NCI-H1105 treated with DMSO at 0.1 percent for 48 hours (cell line): ENCODE measurements around the gene SH2D5.
A peak's percentile ranks its signal among the peaks of the same experiment; 100 is the strongest.
"Not testable (repeated sequence)": the region's sequence is repeated elsewhere in the genome, so short reads cannot be mapped to it uniquely, and the experiment has no call there.

ENCODE experiments used
- DNase-seq: peaks from one replicate; lab custom pipeline; 2025; lab: John Stamatoyannopoulos, UW

SH2D5 gene

DNA sequence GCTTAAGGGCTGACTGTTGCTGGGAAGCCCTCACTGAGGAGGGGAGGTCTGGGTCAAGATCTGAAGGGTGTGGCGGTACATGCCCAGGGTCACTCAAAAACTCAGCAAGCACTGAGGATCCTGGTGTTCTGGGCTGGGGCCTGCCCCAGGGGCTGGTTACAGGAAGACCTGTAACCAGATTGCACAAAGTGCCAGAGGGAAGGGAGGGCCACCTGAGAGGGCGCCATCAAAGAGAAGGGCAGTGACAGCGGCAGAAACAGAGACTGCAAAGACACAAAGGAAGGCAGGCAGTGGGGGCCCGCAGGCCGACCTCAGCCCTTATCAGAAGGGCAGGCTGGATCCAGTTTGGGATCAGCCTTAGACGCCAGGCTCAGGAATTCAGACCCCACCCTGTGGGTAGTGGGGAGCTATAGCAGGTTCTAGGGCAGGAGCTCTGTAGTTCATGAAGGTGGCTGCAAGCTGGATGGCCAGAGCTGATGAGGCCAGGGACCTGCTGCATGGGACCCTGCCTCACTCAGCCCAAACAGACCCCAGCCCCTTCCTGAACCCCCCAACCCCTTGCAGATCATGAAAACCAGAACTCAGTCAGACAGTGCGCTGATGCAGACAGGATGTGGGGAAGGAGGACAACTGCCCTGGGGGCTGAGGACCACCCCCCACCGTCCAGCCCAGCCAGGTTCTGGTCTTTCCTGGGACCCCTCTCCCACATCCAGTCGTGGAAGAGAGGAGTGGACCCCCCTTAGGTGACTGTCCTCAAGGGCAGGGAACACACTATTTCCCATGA is 3.9 kb downstream of the SH2D5 start:
- DNase-seq = no peak

DNA sequence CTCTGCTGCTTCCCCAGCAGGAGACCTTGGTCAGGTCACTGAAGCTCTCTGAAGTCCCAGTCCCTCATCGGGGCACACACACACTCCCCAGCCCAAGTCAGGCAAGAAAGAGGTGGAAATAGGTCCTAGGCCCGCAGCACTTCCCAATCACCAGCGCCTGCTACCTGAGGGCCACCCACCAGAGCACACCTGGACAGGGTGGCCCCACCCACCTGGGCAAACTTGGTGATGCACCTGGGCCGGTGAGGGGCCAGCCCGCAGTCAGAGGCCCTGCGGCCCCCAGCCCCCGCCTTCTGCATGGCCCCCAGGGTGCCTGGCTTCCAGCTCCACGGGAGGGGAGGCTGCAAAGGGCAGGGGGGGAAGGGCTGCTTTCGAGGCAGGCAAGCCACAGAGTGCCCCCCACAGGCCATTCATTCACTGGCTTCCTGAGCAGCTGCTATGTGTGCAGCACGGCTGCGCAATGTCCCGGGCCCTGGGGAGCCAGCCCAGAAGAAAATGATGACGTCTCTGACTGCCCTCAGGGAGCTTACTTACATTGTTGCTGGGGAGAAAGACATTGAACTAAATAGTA is 4.7 kb downstream of the SH2D5 start:
- DNase-seq = no peak

DNA sequence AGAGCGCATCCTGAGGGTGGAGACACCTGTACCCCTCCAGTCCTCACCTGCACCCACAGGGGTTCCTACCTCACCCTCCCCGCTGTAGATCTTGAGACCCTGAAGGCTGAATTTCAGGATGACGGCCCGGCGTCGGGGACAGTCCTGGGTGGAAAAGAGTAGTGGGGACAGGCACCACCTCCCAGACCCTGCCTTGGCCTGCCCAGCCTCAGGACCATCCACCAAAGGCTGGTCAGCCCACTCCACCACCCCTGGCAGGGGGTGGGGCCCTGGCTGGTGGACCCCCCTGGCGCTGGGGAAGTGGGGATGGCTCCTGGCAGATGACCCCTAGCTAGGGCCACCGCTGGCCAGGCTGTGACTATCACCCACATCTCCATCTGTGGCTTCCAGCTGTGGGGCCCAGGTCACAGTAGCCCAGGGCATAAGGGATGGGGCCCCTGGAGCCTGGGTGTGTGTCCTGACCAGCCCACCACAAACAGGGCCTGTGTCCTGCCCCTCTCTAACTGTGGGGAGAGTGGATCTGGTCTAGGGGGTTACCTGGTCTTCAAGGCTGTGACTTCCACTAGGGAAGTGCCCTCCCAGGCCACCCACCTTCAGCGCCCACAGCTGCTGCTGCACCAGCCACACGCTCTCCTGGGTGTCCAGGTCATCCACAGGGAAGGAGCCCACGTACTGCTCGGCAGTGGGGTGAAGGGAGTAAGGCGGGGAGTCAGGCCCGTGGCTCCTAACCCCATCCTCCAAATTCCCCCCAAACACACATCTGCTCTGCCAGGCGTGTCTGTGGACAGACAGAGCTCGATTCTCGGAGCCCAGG is 5.4 kb downstream of the SH2D5 start:
- DNase-seq = no peak

DNA sequence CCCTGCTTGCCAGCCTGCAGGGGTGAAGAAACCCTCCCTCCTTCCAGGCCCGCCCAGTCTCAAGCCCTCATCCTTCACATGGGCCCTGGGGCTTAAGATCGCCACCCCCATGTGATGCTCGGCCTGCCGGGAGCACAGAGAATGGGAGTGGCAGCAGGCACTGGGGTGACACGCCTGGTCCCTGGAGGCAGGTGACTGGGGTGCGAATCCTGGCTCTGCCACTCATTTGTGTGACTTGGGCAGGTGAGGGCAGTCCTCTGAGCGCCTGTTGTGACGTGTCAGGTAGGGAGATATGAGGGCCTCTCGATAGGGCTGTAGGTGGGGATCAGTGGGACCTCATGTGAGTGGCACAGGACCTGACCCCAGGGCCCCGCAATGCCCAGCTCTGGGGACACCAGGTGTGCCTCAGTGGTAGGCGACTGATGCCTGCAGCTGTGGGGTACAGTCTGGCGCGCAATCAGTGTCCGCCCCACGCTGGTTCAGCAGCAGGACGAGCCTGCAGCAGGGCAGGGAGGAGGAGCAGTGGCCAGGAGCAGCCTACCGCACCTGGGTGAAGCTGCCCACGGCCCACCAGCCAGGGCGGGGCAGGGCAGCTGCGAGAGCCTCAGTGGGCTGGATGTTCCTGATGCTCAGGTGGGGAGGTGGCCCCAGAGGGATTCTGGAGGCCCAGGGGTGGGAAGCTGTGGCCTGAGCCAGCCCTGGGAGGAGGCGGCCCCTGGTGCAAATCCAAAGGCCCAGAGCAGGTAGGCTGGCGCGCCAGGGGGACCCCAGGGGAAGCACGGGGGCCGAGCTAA is 6.2 kb downstream of the SH2D5 start:
- DNase-seq = no peak

DNA sequence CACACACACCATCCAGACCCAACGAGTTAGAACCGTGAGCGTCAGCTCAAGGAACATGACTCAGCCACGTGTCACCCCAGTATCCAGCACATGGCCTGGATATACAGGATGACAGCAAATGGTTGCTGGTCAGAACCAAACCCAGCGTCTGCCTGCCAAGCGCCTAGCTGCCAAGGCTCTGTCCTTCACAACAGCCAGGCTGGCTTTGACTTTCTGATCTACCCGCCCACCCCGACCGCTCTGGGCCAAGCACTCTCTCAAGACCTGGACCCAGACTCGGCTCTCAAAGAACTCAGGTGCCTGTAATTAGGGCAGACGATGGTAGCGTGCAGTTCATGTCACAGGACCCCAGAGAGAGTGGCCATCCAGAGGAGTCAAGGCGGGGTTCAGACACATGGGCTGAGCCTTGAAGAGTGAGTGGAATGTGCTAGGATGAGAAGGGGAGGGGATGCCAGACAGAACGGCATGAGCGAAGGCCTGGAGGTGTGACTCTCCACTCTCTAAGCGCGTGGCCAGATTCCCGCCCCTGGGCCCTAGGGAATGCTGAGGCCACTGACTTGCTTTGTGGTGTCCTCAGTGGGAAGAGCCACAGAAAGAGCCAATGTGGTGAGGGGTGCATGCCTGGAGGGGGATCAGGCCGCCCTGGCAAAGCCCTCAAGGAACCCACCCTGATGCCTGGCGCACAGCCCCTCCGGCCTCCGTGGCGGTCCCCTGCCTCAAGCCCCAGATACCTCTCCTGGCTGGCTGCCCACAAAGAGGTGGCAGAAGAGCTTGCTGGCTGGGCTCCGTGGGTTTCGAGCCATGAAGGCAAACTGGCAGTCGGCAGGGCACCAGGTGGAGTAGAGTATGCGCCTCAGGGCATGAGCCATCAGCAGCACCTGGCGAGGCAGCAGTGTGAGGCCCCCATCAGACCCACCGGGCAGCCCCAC is 7.0 kb downstream of the SH2D5 start:
- peak; percentile 94 for DNase-seq

DNA sequence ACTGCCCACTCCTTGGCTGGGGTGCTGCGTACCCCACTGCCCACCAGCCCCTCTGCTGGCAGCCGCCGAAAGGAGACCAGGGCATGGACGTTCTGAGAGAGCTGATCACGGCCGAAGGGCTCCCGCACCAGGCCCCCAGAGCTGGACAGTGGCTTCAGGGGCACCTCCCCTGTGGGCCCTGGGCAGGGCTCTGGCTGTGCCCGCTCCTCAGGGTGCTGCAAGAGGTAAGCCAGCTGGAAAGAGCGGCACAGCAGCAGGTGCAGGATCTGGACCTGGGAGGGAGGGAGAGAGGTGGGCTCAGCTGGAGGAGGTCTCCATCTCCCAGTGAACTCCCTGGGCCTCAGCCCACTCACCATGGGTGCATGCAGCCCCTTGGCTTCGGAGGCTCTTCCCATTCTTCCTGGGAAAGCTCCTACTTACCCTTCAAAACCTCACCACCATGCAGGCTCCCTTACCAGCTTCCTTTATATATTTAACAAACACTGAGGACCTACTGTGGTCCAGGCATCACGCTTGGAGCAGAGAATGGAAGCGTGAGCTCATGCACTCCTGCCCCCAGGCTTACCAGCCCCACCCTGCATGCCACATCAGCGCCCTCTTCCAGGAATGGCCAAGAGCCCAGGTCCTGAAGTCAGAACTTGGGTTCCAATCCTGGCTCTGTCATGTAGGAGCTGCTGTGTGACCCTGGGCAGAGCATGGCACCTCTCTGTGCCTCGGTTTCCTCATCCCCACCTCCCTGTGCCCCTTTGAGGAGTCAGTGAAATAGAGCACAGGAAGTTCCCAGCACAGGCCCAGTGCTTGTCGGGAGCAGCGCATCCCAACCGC is 7.9 kb downstream of the SH2D5 start:
- DNase-seq = no peak

DNA sequence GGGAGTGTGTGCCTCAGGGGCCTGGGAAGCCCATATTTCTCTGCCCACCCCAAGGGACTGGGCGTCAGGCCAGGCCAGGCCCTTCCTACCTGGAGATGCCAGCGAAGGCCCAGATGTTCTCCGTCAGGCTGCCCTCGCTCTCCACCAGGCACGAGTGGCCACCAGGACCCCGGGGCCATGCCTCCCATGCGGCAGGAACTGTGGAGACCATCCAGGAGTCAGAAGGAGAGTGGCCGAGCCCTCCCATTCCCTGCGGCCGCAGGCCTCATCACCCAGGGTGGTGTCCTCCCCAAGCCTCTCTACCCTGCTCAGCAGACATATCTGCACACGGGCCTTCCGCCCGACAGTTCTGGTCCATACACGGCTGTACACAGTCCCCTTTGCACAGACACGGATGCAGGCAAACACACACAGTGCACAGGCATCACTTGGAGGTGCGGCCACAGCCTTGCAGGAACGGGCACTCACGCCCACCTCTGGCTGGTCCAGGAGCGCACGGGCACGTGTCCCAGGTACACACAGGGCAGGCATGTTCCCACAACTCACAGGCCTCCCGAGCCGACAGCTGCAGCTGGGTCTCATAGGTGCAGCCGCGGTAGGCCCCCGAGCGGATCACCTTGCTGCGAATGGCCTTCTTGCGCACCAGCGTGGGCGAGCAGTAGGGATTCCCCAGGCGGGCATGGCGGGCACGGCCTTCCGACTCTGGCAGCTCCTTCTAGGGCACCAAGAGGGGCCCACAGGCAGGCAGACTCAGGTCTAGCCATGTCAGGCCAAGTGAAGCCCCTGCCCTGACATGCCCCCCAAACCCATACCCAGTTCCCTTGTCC is 8.8 kb downstream of the SH2D5 start:
- no peak for DNase-seq

DNA sequence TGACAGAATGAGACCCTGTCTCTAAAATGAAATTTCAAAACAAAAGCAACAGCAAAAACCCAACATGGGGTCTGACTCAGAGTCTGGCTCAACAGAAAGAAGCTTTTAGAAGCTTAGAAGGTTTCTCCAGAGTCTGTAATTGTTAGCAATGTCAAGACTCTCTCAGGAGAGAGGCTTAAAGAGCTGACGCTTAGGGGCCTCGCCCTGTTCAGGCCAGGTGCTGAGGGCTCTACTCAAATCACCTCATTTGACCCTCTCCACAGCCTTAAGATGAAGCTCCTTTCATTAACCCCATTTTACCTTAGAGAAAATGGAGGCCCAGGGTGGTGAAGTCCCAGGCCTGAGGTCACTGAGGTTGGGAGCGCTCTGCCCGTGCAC is 9.4 kb downstream of the SH2D5 start:
- DNase-seq = no peak

DNA sequence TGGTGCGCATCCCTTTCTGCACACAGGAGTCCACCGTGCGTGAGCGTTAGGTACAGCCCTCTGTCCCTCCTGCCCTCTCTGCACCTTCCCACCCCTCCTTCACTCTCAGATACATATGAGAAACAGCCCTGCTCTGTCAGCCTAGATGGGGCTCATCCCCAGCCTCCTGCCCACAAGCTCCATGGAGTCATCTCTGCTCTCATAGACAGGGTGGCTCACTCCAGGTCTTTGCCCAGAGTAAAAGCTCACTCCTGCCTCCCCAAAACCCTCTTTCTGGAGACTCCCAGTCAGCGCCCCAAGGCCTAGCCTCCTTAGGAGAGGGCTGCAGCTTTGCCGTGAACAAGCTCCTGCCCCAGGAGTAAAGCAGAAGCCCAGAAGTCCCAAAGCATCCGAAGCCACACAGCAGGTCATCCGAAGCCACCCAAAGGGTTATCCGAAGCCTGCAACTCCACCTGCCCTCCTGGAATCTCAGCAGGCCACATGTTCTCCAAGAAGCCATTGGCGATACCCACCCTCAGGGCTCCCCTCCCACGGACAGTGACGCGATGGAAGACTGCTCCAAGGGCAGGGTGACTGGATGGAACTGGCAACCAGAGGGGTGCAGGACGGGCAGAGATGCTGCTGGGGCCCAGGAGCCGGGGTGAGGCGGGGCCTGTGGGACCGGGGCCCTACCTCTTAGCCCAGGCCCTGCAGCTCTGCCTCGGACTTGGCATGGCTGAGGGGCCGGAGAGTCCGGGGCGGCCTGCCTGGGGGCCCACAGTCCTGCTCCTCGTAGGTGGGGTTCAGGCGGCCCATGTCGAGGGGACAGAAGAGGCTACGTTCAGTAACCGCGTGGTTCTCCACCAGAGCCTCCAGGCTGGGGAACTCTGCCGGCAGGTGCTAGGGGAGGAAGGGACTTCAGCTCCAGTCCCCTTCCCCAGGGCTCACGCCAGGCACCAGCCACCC is 11.1 kb downstream of the SH2D5 start:
- DNase-seq = no peak

DNA sequence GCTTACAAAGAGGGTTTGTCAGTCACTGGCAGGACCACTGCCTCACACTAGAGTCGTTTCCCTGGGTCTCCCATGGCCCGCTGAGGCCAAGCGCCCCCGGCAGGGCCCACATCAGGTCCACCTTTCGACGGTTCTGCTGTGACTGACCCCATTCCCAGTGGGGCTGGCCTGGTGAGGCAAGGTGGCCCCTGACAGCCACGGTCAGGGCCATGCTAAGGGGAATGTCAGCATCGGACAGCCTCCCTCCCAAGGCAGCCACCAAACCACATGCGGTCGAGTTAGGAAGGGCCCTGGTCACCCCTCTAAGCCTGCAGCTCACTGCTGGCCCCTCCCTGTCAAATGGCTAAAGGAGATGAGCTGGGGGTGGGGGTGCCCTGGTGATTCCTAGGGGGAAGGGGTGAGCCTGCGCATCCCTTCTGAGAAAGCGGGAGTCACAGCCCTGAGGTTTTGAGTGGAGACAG is 11.8 kb downstream of the SH2D5 start:
- DNase-seq = no peak

DNA sequence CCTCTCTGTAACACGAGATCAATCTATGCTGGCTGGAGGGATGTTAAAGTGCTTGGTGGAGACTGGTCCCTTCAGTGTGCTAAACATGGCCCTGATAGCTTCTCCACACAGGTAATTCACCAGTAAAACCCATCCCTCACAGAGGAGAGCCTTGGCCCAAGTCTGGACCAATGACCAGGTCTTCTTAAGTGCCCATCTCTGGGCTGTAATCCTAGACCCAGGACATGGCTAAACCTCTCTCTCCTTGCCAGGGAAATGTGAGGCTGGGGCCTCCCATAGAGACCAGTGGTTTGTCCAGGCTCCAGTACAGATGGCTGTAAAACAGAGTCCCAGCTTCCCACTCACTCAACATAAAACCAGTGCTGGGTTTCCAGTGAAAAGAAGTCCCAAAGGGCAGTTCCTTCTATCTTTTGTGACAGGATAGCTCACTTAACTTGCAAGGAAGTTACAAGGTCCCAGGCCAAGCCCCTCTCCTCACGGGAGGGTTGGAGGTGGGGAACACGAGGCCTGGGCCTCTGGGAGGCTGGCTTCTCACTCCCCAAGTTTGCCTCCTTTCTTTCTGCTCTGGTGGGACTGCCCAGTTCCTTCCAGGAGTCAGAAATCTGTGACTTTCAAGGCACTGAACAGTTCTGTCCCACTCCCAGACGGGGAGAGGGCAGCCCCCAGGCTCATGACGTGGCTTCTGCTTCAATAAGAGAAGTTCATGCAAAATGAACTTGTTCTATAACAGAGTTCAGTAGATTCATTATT is 12.5 kb downstream of the SH2D5 start:
- no peak for DNase-seq

DNA sequence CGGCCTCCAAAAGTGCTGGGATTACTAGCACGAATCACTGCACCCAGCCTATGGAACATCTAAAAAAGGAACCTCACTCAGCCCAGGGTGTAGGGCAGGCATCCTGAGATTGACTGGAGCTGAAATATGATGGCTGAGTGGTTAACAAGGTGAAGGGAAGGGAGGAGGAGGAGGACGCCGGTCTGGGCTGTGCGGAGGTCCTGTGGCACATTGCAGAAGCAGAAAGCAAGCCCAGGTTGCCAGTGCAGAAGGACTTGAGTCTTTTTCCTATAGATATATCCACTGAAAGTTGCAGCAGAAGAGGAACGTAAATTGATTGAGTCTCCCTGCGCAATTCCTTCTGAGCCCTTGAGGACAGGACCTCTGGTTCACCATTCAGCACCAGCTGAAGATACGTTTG is 13.2 kb downstream of the SH2D5 start:
- DNase-seq = no peak

DNA sequence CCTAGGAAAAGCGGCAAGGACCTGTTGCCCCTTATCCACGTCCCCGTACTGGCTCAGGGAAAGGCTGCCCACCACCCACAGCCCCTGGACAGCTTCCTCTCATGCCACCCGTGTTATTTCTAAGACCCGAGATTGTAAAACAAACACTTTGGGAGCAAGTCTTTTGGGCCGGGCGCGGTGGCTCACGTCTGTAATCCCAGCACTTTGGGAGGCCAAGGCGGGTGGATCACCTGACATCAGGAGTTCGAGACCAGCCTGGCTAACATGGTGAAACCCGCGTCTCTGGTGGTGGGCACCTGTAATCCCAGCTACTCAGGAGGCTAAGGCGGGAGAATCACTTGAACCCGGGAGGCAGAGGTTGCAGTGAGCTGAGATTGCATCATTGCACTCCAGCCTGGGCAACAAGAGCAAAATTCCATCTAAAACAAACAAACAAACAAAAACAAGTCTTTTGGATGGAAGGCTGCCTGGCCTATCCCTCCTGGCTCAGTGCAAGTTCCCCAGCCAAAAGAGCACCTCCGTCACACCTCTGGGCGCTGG is 14.1 kb downstream of the SH2D5 start:
- DNase-seq = not testable (repeated sequence)

DNA sequence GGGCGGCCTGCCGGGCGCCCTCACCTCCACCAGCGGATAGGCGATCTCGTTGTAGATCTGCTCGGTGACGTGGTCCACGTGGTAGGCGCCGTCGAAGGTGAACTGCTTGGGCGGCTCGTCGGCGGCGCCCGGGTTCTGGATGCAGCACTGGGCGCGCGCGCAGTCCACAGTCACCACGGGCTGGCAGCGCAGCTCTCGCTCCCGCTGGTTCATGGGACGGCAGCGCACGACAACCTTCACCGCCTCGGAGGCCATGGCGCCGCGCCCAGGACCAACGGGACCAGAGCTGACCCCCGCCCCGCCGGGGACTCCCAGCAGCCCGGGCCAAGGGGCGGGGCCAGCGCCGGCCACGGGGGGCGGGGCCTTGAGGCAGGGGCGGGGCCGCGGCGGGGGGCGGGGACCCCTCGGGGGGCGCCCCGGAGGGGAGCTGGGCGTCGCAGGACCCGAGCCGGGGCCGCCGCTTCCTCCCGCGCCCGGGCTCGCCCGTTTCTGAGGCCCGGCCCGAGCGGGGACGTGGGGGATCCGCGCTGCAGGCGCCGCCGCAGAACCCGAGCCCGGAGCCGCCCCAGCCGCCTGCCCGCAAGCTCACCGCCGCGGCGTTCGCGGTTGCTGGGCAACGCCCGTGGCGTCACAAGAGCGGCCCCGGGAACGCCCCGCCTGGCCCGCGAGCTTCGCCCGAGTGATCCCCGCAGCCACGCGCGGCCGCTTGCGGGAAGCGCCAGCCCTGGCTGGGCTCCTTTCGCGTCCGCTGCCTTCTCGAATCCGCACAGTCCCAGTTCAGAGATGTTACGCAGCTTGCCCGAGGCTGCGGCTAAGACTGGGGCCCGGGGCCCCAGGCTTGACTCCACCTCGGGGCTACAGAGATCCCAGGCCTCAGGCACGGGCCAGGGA is 14.8 kb downstream of the SH2D5 start, which contains the start of gene KIF17:
Gene KIF17, minus strand, starts transcription at position 556 of the 891 bp plus-strand sequence. Its CDS starts 301 bp downstream, at position 255.
- DNase-seq = peak; percentile 44

DNA sequence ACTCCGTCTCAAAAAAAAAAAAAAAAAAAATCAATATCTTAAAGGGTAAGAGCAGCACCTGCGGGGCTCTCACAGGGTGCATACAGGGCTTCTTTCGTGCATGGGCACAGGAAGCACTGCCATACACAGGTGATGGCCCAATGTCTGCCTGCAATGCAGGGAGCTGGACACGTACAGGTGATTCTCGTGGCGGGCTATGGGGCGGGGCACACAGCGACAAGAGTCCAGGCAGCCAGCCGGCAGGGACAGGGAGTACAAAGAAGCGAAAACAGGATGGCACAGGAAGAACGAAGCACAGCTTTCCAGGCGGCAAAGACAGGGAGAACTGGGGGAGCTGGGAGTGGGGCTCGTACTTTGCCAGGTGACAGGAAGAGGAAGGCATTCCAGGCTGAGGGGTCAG is 16.3 kb downstream of the SH2D5 start:
- DNase-seq = no peak

DNA sequence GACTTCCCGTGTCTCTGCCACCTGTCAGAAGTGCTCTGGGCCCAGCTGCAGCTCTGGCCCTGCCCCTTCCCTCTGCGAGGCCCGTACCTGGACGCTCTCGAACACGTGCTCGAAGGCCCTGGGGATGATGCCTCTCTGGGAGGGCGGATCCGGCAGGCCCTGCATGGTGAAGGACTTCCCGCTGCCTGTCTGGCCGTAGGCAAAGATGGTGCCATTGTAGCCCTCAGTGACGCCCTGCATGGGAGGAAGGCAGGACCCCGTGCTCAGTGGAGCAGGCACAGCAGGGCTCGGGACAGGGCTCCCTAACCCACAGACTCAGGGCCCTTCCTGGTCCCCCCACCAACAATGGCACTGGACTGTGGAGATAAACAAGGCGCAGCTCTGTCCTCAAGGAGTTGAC is 17.1 kb downstream of the SH2D5 start:
- DNase-seq = no peak
